HEK293 (cell line): Measurements from ENCODE around the gene RNASEH1.

Experiments
- HOXA7 ChIP-seq: sonication (generic); formaldehyde crosslinking; IDR thresholded peaks from 2 replicates; pipeline ENCODE4 v1.8.1; 2022; ENCODE audit warnings: missing genetic modification reagents, borderline replicate concordance
- SETDB1 ChIP-seq: IDR thresholded peaks from one replicate; pipeline ENCODE4 v1.6.1; 2017; ENCODE audit warnings: mild to moderate bottlenecking, low read length, moderate library complexity, mixed read lengths; ENCODE audit not compliant: insufficient read length
- ZNF132 ChIP-seq: fragments of 450-650 bp; formaldehyde crosslinking; IDR thresholded peaks from 2 replicates; pipeline ENCODE4 v1.5.1; 2017; ENCODE audit warnings: missing biosample characterization, missing genetic modification characterization, borderline replicate concordance
- ZNF16 ChIP-seq: fragments of 450-650 bp; formaldehyde crosslinking; IDR thresholded peaks from 2 replicates; pipeline ENCODE4 v1.5.1; 2016; ENCODE audit warnings: low read depth, missing biosample characterization, missing genetic modification characterization
- ZNF24 ChIP-seq: fragments of 450-650 bp; formaldehyde crosslinking; IDR thresholded peaks from 2 replicates; pipeline ENCODE4 v1.5.1; 2016; ENCODE audit warnings: missing biosample characterization, missing genetic modification characterization
- ZNF274 ChIP-seq, 2 experiments: fragments of 200-500 bp in 1 of 2; fragments of 450-650 bp in 1 of 2; sonication (Bioruptor generic) in 1 of 2; formaldehyde crosslinking in 1 of 2; IDR thresholded peaks; 2 replicates each; pipeline versions ENCODE4 v1.5.1 to v1.6.1; 2014 to 2016; ENCODE audit warnings: borderline replicate concordance in 1 of 2, inconsistent platforms in 1 of 2, low read length in 1 of 2, missing biosample characterization in 1 of 2, missing genetic modification characterization in 1 of 2
- ZNF48 ChIP-seq: fragments of 450-650 bp; formaldehyde crosslinking; IDR thresholded peaks from 2 replicates; pipeline ENCODE4 v1.5.1; 2016; ENCODE audit warnings: missing biosample characterization, missing genetic modification characterization
- ZNF544 ChIP-seq: fragments of 450-650 bp; formaldehyde crosslinking; IDR thresholded peaks from 2 replicates; pipeline ENCODE4 v1.5.0; 2017; ENCODE audit warnings: missing biosample characterization, missing genetic modification characterization
- ZNF707 ChIP-seq: fragments of 450-650 bp; formaldehyde crosslinking; IDR thresholded peaks from 2 replicates; pipeline ENCODE4 v1.5.1; 2016; ENCODE audit warnings: missing biosample characterization, missing genetic modification characterization
- TF ChIP-seq, protein P1 (sequence below): fragments of 450-650 bp; formaldehyde crosslinking; IDR thresholded peaks from 2 replicates; pipeline ENCODE4 v1.5.1; 2016; ENCODE audit warnings: missing biosample characterization, missing genetic modification characterization
- TF ChIP-seq, protein P2 (sequence below): fragments of 450-650 bp; formaldehyde crosslinking; IDR thresholded peaks from 2 replicates; pipeline ENCODE4 v1.5.1; 2016; ENCODE audit warnings: missing biosample characterization, missing genetic modification characterization
- TF ChIP-seq, protein P3 (sequence below): fragments of 450-650 bp; formaldehyde crosslinking; optimal IDR thresholded peaks from 2 replicates; pipeline ENCODE3; 2016; ENCODE audit warnings: missing biosample characterization, mild to moderate bottlenecking, missing genetic modification characterization
- TF ChIP-seq, protein P4 (sequence below): fragments of 450-650 bp; formaldehyde crosslinking; IDR thresholded peaks from 2 replicates; pipeline ENCODE4 v1.5.1; 2017; ENCODE audit warnings: missing biosample characterization, missing genetic modification characterization

DNA sequence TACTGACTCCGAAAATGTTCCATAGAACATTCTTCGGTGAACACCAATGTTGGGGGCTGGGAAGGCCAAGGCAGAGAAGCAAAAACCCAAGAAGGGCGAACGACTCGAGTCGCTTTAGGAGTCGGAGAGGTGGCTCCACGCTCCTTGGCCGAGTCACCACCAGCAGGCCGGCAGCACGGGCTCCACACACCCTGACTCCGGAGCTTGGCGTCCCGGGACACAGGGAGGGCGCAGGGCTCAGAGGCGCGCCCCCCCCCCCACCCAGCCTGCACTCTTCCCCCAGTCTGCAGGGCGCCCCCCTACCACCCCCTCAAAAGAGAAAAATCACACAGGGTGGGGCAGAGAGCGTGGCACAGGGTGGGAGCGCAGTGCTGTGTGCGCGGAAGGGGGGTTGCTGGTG lies 31.3 kb downstream of the RNASEH1 start:
- no peak for TF ChIP-seq ZNF544
- TF ChIP-seq, protein P1, sequence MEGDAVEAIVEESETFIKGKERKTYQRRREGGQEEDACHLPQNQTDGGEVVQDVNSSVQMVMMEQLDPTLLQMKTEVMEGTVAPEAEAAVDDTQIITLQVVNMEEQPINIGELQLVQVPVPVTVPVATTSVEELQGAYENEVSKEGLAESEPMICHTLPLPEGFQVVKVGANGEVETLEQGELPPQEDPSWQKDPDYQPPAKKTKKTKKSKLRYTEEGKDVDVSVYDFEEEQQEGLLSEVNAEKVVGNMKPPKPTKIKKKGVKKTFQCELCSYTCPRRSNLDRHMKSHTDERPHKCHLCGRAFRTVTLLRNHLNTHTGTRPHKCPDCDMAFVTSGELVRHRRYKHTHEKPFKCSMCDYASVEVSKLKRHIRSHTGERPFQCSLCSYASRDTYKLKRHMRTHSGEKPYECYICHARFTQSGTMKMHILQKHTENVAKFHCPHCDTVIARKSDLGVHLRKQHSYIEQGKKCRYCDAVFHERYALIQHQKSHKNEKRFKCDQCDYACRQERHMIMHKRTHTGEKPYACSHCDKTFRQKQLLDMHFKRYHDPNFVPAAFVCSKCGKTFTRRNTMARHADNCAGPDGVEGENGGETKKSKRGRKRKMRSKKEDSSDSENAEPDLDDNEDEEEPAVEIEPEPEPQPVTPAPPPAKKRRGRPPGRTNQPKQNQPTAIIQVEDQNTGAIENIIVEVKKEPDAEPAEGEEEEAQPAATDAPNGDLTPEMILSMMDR (tag by site-specific recombination) = no peak
- no peak for TF ChIP-seq HOXA7 (CRISPR knock-in tag)
- no peak for TF ChIP-seq ZNF16 (tag by site-specific recombination)
- TF ChIP-seq, protein P2, sequence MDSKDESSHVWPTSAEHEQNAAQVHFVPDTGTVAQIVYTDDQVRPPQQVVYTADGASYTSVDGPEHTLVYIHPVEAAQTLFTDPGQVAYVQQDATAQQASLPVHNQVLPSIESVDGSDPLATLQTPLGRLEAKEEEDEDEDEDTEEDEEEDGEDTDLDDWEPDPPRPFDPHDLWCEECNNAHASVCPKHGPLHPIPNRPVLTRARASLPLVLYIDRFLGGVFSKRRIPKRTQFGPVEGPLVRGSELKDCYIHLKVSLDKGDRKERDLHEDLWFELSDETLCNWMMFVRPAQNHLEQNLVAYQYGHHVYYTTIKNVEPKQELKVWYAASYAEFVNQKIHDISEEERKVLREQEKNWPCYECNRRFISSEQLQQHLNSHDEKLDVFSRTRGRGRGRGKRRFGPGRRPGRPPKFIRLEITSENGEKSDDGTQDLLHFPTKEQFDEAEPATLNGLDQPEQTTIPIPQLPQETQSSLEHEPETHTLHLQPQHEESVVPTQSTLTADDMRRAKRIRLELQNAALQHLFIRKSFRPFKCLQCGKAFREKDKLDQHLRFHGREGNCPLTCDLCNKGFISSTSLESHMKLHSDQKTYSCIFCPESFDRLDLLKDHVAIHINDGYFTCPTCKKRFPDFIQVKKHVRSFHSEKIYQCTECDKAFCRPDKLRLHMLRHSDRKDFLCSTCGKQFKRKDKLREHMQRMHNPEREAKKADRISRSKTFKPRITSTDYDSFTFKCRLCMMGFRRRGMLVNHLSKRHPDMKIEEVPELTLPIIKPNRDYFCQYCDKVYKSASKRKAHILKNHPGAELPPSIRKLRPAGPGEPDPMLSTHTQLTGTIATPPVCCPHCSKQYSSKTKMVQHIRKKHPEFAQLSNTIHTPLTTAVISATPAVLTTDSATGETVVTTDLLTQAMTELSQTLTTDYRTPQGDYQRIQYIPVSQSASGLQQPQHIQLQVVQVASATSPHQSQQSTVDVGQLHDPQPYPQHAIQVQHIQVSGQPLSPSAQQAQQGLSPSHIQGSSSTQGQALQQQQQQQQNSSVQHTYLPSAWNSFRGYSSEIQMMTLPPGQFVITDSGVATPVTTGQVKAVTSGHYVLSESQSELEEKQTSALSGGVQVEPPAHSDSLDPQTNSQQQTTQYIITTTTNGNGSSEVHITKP (tag by site-specific recombination) = no peak
- TF ChIP-seq SETDB1 = no peak
- TF ChIP-seq, protein P3, sequence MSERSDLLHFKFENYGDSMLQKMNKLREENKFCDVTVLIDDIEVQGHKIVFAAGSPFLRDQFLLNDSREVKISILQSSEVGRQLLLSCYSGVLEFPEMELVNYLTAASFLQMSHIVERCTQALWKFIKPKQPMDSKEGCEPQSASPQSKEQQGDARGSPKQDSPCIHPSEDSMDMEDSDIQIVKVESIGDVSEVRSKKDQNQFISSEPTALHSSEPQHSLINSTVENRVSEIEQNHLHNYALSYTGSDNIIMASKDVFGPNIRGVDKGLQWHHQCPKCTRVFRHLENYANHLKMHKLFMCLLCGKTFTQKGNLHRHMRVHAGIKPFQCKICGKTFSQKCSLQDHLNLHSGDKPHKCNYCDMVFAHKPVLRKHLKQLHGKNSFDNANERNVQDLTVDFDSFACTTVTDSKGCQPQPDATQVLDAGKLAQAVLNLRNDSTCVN (tag by site-specific recombination) = no peak
- no peak for TF ChIP-seq ZNF48 (tag by site-specific recombination)
- TF ChIP-seq, protein P4, sequence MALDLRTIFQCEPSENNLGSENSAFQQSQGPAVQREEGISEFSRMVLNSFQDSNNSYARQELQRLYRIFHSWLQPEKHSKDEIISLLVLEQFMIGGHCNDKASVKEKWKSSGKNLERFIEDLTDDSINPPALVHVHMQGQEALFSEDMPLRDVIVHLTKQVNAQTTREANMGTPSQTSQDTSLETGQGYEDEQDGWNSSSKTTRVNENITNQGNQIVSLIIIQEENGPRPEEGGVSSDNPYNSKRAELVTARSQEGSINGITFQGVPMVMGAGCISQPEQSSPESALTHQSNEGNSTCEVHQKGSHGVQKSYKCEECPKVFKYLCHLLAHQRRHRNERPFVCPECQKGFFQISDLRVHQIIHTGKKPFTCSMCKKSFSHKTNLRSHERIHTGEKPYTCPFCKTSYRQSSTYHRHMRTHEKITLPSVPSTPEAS = no peak
- no peak for TF ChIP-seq ZNF24 (tag by site-specific recombination)
- TF ChIP-seq ZNF274 (IDR thresholded peaks at IDR 0.05; ENCODE audit: low read length) = no peak
- TF ChIP-seq ZNF274 (tag by site-specific recombination; IDR thresholded peaks at IDR 0.05; ENCODE audit: borderline replicate concordance) = no peak
- no peak for TF ChIP-seq ZNF132 (tag by site-specific recombination)
- no peak for TF ChIP-seq ZNF707 (tag by site-specific recombination)
